Progenitor cell of endocrine pancreas (in vitro differentiated cells): Measurements from ENCODE around the gene BLOC1S3. TPM values are rescaled to one million over a fixed set of nuclear protein-coding genes. Genes with fewer than 3 reads are reported as not detected.

Source experiments
- DNase-seq: peaks from one replicate; pipeline ENCODE4 v3.0.0; 2021; ENCODE audit warnings: low spot score; ENCODE audit not compliant: unreplicated experiment
- H3K27ac Mint-ChIP-seq: 2 replicates; pipeline ENCODE4 v1.8.0; 2021; ENCODE audit warnings: mild to moderate bottlenecking, moderate library complexity, mixed read lengths
- H3K27me3 Mint-ChIP-seq: 2 replicates; pipeline ENCODE4 v1.8.0; 2021; ENCODE audit warnings: mixed read lengths
- H3K36me3 Mint-ChIP-seq: 2 replicates; pipeline ENCODE4 v1.8.0; 2022; ENCODE audit warnings: mixed read lengths; ENCODE audit not compliant: insufficient read depth
- H3K4me1 Mint-ChIP-seq: 2 replicates; pipeline ENCODE4 v1.8.0; 2021; ENCODE audit warnings: low read depth, mixed read lengths
- H3K4me3 Mint-ChIP-seq: 2 replicates; pipeline ENCODE4 v1.8.0; 2021; ENCODE audit warnings: low read depth, mild to moderate bottlenecking, moderate library complexity, mixed read lengths
- H3K9me3 Mint-ChIP-seq: 2 replicates; pipeline ENCODE4 v1.8.0; 2021; ENCODE audit warnings: low read depth, mixed read lengths
- CTCF ChIP-seq: fragments of 200-600 bp; sonication (generic); IDR thresholded peaks from one replicate; pipeline ENCODE4 v1.5.0; 2021; ENCODE audit warnings: antibody characterized with exemption, mild to moderate bottlenecking; ENCODE audit not compliant: unreplicated experiment
- total RNA-seq: library from RNA; stranded (reverse); gene quantifications from 2 replicates; pipeline ENCODE4 v1.2.1, GENCODE V29; 2021

The BLOC1S3 gene
- total RNA-seq, 1 donor from 2014 or later = 8.7 TPM

- H3K27me3 Mint-ChIP-seq = peaks cover 14% of the 10 kb centered on the region
- H3K4me3 Mint-ChIP-seq = no peak overlapping the region
- H3K9me3 Mint-ChIP-seq = no peaks in the 10 kb centered on the region
- no peak for DNase-seq
- H3K27ac Mint-ChIP-seq = no peak overlapping the region
- peaks cover 2% of the 10 kb centered on the region for H3K36me3 Mint-ChIP-seq
- no peaks in the 10 kb centered on the region for H3K4me1 Mint-ChIP-seq
- no peak for TF ChIP-seq CTCF
Measured at GRCh38 chr19:45147835-45148676, 30.5 kb upstream of the BLOC1S3 start.

GRCh38 chr19:45149129-45149528 is 29.5 kb upstream of the BLOC1S3 start:
- no peak for DNase-seq
- Mint-ChIP-seq H3K36me3 (peaks cover 1% of the 10 kb centered on the region), H3K4me3 (no peak overlapping the region), H3K27ac (no peak overlapping the region), H3K27me3 (peaks cover 19% of the 10 kb centered on the region), H3K4me1 (peaks cover 2% of the 10 kb centered on the region), H3K9me3 (no peaks in the 10 kb centered on the region)
- no peak for TF ChIP-seq CTCF

- Mint-ChIP-seq H3K36me3 (peaks cover 1% of the 10 kb centered on the region), H3K4me1 (peaks cover 5% of the 10 kb centered on the region), H3K9me3 (no peaks in the 10 kb centered on the region), H3K27ac (no peak overlapping the region), H3K27me3 (peaks cover 24% of the 10 kb centered on the region), H3K4me3 (no peak overlapping the region)
- TF ChIP-seq CTCF = no peak
- DNase-seq = no peak
Measured at GRCh38 chr19:45150180-45150579, 28.4 kb upstream of the BLOC1S3 start.

- H3K9me3 Mint-ChIP-seq = no peaks in the 10 kb centered on the region
- H3K36me3 Mint-ChIP-seq = peaks cover 1% of the 10 kb centered on the region
- no peak overlapping the region for H3K27ac Mint-ChIP-seq
- TF ChIP-seq CTCF = no peak
- H3K4me1 Mint-ChIP-seq = peaks cover 5% of the 10 kb centered on the region
- peaks cover 27% of the 10 kb centered on the region for H3K27me3 Mint-ChIP-seq
- H3K4me3 Mint-ChIP-seq = no peak overlapping the region
- DNase-seq = no peak
Measured at GRCh38 chr19:45150751-45151281, 27.8 kb upstream of the BLOC1S3 start.

GRCh38 chr19:45151320-45151719 is 27.3 kb upstream of the BLOC1S3 start:
- H3K36me3 Mint-ChIP-seq = peaks cover 1% of the 10 kb centered on the region
- no peak for TF ChIP-seq CTCF
- no peaks in the 10 kb centered on the region for H3K9me3 Mint-ChIP-seq
- H3K4me3 Mint-ChIP-seq = no peak overlapping the region
- peaks cover 29% of the 10 kb centered on the region for H3K27me3 Mint-ChIP-seq
- H3K27ac Mint-ChIP-seq = no peak overlapping the region
- H3K4me1 Mint-ChIP-seq = peaks cover 5% of the 10 kb centered on the region
- DNase-seq = no peak
